Renal cortical epithelial cell (primary cell): ENCODE results near the gene SIRT2. TPM values are rescaled to one million over a fixed set of nuclear protein-coding genes. Genes with fewer than 3 reads are reported as not detected.

Source experiments
- DNase-seq: peaks from one replicate; pipeline ENCODE4 v3.0.0-alpha.2; 2011; ENCODE audit warnings: low read depth
- total RNA-seq: library from RNA; depleted of rRNA; stranded (reverse); fragments of >200 nt; gene quantifications from 2 replicates; pipeline ENCODE4 v1.2.3, GENCODE V29; 2014

The SIRT2 gene
- total RNA-seq, 1 donor from 2014 or later: 38.6 TPM

DNA sequence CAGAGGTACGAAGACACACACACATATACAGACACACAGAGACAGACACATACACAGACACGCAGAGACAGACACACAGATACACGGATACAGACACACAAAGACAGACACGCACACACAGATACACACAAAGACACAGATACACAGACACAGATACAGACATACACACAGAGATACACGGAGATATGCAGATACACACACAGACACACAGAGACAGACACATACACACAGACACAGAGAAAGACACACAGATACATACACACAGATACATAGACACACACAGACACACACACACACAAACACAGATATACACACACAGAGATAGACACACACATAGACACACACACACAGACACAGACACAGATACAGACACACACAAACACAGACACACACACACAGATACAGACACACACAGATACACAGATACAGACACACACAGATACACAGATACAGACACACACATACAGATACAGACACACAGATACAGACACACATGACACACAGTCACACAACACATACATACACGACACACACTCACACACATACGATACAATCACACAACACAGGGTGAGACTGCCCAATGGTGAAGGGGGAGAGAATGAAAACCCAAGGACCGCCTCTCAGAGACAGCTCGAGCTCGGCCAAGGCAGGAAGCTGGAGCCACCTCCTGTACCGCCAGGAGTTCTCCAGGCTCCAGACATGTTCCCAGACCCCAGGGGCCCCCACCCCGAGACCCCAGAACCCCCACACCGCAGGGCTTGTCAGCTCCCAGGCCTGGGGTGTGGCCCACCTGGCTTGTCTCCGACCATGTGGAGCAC is 21.4 kb upstream of the SIRT2 start:
- DNase-seq: no peak

DNA sequence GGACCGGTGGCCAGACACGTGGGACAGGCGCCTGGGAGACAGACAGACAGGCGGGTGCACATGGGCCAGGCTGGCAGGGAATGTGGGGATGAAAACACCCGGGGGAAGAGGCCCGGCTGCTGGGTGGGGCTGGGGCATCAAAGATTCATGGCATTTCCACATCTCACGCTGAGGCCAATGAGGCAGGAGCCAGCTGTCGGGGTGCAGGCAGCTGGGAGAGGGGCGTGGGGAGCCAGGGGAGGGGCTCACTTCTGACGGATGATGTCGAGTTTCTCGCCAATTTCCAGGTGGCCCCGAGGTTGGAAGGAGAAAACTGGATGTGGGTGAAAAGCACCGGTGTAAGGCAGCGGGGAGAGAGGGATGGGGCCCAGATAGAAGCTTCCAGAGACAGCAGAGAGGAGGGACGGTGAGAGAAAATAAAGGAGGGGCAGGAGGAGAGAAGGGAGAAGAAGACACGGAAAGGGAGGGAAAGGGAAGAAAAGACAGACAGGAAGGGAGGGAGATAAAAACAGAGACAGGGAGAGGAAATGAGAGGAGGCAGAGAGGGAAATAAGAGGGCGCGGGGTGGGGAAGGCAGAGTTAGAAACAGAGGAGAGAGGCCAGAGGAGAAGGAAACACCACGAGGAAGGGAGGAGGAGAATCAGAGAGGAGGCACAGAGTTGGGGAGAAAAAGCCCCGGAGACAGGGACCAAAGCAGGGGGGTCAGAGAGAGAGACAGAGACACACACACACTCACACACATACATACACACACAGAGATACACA is 20.6 kb upstream of the SIRT2 start:
- DNase-seq: no peak

DNA sequence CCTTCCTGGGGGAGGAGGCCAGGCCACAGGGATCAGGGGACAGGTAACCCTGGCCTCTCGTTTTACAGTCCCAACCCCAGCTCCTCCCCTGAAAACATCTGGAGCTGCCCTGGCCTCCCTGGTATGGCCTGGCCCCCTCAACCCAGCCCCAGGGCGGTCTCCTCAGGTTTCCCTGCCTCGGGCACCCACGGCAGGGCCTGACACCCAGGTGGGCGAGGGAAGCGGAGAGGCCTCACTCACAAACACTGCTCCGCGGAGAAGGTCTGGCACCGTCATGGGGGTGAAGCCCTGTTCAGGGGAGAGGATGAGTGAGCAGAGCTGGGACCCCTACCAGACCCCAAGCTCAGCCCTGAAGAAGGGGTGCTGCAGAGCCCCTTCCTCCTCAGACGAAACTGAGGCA is 19.1 kb upstream of the SIRT2 start:
- no peak for DNase-seq

DNA sequence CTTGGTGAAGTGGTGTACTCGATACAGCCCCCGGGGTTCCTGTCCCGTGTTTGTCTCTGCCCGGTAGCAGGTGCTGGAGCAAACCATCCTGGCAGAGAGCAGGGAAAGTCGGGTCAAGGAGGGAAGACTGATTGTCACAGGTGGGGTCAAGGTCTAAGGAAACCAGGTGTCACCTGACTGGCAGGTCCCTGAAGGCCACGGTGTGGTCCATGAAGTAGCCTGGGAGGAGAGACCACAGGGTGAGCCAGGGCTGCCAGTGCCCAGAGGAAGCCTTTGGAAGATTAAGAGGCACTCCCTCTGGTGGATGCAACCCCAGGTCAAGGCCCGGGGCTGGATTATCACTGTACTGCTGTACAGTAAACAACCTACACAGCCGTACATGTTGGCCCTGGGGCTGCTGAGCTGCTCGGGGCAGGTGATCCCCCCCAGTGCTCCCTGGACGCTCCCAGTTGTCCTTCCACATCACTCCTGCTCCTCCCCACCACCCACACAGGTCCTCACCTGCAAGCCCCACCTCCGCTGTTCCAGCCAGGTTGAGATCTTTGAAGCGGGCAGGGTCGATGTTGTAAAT is 18.6 kb upstream of the SIRT2 start:
- no peak for DNase-seq

DNA sequence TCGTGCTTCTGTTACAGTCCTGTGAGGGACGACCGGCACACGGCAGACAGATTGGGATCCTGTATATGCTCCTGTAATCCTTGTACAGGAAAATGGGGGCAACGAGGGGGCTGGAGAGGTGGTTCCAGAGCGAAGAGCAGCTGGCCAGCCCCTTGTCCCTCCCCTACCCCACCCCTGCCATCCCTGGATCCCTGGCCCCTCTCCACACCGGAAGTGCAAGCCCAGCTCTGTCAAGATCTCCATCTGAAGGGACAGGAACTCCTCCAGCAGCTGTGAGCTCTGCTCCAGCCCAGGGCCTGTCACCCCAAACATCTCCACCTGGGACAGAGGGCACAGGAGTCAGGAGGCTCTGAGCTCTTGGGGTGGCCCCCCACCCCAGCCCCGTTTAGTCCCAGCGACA is 18.1 kb upstream of the SIRT2 start:
- DNase-seq: no peak

DNA sequence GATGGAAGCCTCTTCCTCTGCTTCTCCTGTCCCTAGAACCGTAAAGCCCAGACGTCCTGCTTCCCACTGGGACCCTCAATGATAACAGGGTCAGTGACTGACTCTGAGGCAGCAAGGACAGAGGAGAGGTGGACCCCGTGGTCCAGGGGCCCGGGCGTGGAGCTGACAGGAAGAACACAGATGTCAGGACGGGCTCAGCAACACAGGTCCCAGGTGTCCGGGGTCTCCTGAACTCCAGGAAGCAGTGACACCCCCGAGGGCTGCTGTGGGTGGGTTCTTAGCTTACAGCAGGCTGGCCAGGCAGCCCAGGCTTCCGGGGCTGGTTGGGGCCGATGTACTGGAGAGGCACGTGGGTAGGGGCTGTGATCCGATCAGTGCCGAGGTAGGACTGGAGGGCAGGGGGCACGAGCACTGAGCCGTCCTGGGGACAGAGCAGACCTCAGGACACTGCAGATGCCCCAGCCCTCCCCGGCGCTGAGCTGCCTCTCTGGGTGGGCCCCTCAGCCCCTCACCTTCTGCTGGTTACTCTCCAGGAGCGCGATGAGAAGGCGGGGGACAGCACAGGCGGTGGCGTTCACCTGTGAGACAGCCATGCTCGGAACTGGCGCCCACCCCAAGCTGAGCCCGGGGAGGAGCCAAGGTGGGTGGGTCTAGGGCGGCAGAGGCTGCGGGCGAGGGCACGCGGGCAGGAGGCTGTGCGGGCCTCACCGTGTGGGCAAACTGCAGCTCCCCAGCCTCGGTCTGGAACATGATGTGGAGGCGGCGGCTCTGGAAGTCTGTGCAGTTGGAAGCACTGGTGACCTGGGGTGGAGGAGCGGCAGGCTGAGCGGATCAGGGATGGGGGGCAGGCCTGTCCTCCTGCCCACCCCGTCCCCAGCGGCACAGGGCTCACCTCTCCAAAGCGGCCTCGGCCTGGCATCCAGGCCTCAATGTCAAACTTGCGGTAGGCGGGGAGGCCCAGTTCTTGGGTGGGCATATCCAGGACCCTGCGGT is 16.2 kb upstream of the SIRT2 start:
- no peak for DNase-seq

DNA sequence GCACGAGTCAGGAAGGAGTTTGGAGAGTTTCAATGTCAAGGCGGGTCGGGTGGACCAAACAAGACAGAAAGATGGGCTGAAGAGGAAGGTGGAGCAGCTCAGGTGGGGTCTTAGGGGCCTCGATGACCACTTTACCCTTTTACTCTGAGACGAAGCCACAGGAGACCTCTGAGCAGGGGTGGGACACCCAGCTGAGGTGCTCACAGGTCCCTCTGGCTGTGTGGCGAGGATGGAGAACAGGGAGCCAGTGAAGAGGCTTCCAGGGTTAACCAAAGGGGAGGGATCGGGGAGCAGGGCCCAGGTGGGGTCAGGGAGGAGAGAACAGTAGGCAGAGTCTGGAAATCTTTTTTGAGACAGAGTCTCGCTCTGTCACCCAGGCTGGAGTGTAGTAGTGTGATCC is 14.5 kb upstream of the SIRT2 start:
- DNase-seq: no peak

DNA sequence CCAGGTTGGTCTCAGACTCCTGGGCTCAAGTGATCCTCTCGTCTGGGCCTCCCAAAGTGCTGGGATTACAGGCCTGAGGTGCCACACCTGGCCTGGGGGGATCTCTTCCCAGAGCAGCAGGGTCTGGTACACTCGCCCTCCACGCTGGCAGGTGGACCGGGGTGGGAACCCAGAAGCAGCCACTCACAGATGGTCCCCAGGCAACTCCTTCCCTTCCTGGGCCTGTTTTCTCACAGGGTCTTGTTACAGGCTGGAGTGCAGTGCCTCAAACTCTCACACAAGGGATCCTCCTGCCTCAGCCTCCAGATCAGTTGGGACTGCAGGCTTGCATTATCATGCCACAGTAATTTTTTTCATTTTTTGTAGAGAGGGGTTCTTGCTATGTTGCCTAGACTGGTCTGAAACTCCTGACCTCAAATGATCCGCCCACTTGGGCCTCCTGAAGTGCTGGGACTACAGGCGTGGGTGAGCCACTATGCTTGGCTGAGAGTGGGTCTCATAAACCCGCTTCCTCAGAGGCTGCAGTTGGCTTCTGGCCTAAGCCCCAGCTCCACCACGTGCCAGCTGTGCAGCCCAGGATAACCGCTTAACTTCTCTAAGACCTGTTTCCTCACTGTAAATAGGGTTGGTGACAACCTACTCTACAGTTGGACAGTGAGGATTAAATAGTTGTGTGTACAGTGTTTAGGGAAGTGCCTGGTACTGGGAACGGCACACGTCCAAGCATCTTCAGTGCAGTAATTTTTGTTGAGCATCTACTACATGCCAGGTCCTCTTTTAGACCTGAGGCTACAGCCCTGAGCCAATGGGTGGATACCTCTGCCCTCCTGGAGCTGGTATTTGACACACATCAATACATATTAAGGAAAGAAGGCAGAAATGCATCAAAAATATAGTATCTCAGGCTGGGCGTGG is 13.4 kb upstream of the SIRT2 start:
- DNase-seq: no peak

DNA sequence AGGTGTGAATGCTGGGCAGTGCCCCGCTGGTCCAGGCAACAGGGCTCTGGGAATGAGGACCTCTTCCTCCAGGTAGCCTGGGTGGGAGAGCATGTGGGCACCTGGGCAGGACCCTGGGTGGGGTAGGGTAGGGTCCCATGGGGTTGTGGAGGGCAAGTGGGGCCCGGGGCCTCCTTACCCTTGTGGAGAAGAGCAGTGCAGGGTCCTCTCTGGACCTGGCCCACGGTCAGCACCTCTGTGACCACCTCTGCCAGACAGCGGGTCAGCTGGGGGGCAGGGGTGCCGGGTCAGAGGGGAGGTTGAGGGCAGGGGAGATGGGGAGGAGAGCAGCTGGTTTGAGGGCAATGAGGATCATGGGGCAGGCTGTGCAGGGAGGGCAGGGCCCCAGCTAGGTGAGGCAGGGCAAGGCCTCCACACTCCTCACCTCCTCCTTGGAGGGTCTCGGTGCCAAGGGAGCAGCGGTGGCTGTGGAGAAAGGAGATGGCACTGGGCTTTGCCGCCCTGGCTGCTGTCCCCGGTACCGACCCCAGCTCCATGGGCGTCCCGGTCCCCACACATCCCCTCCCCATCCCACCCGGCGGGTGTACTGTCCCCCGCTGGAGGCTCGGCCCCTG is 12.1 kb upstream of the SIRT2 start:
- DNase-seq: no peak

DNA sequence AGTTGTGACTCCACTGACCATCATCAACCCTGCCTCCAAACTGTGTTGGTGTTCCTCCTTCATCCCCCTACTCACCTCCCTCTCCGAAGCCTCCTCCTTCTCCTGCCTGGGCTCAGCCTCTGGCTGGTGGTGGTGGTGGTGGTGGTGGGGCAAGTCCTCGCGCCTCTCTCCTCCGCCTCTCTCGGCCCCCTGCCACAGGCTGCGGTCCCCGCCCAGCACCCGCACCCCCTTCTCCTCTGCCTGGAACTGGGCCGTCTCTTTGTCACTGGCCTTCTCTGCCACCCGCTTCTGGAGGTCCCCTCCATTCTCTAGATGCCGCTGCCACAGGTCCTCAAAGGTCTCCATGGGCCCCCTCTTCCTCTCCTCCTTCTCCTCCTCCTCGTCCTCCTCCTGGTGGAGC is 11.1 kb upstream of the SIRT2 start:
- DNase-seq: no peak

DNA sequence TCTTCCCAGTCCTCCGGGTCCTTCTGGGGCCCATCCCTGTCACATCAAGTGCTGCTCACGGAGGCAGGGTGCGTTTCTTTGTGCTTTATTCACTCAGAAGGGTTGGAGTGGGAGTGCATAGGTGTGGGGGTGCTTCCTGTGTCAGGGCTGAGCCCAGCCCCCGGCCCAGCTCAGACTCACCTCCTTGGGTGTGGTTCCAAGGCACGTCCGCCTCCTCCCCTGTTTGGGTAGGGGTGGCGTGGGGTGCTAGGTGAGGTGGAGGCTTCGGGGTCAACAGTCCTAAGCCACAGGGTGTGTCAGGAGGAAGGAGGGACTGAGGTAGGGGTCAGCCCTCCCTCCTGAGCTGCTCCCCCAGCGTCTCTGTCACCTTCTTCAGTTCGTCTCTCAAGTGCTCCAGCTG is 9.5 kb upstream of the SIRT2 start:
- no peak for DNase-seq

DNA sequence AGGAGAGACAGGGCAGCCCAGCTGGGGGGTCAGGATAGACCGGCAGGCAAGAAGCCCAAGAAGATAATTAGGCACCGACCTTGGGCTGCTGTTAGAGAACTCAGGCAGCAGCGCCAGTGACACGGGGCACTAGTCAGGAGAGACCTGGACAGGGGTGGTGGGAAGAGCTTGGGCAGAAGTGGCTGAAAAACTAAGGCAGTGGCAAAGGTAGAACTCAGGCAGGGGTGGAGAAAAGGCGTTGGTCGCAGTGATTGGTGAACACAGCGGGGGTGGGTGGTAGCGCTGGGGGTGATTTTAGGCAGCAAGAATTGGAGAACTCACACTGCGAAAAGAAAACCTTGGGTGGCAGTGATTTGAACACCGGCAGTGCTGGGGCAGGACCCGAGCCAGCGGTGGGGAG is 8.3 kb upstream of the SIRT2 start:
- DNase-seq: no peak

DNA sequence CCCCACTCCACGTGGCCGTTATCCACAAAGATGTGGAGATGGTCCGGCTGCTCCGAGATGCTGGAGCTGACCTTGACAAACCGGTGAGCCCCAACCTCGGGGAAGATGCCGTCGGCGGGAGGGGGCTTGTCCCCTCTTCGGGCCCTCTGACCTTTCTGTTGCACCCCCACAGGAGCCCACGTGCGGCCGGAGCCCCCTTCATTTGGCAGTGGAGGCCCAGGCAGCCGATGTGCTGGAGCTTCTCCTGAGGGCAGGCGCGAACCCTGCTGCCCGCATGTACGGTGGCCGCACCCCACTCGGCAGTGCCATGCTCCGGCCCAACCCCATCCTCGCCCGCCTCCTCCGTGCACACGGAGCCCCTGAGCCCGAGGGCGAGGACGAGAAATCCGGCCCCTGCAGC is 7.8 kb upstream of the SIRT2 start:
- DNase-seq: no peak

DNA sequence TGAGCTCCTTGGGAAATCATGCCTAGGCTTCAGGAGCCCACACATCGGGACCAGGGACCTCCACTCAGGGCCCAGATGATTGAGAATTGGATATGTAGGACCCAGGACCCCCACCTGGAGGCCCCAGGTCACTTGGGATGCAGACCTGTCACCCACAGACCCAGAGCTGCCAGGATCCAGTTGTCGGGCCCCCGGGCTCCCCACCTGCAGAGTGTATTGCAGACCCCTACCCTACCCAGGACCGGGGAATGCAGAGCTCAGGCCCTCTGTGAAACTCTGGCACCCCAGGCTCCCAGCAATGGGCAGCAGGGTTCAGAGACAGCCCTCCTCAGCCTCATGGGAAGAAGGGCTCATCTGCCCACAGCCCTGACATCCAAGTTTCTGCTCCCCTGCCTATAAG is 6.2 kb upstream of the SIRT2 start:
- no peak for DNase-seq

DNA sequence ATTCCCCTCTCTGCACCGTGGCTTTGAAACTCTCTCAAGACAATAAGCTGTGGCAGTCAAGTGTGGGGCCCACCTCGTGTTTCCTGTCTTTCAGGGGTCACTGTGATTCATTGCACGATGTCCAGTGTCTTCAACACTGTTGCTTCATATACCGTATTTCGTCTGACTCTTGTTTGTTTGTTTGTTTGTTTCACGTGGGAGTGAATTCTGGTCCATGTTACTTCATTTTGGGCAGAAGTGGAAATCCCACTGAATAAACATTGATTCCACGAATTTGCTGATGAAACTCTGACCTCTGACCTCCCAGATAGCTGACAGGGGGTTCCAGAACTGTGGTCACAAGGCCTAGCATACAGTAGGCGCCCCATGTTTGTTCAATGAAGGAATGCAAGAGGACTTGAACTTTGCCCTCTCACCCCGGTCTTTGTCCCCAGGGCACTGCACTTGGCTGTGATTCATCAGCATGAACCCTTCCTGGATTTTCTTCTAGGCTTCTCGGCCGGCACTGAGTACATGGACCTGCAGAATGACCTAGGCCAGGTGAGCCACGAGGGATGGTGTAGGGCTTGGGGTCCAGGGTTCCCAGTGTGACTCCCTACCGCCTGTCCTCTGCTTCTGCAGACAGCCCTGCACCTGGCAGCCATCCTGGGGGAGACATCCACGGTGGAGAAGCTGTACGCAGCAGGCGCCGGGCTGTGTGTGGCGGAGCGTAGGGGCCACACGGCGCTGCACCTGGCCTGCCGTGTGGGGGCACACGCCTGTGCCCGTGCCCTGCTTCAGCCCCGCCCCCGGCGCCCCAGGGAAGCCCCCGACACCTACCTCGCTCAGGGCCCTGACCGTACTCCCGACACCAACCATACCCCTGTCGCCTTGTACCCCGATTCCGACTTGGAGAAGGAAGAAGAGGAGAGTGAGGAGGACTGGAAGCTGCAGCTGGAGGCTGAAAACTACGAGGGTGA is 5.4 kb upstream of the SIRT2 start:
- DNase-seq: no peak

DNA sequence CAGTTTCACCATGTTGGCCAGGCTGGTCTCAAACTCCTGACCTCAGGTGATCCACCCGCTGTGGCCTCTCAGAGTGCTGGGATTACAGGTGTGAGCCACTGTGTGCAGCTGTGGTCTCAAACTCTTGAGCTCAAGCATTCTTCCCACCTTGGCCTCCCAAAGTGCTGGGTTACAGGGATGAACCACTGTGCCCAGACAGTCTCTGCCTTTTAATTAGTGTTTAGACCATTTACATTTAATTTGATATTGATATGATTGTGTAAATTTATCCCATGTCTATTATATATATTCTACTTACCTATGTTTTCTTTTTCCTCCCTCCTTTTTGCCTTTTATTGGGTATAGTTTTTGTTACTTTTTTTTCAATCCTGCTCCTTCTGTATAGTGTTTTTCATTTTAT is 2.3 kb upstream of the SIRT2 start:
- DNase-seq: no peak

DNA sequence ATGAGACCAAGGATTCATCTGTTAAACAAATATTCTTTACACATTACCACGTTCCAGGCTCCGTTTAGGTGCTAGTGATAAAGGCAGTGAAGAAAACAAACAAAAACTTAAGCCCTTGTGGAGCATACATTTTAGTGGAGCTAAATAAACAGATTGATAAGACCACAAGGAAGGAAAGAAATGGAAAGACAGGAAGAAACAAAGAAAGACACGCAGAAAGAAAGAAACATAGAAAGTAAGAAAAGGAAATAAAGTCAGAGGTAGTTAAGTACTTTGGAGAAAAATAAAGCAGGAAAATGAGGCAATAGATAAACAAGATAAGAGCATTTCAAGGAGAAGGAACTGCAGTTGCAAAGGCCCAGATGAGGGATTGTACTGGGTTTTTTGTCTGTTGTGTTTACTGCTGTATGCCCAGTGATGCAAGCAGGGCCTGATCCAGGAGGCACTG is 1.3 kb upstream of the SIRT2 start:
- no peak for DNase-seq

DNA sequence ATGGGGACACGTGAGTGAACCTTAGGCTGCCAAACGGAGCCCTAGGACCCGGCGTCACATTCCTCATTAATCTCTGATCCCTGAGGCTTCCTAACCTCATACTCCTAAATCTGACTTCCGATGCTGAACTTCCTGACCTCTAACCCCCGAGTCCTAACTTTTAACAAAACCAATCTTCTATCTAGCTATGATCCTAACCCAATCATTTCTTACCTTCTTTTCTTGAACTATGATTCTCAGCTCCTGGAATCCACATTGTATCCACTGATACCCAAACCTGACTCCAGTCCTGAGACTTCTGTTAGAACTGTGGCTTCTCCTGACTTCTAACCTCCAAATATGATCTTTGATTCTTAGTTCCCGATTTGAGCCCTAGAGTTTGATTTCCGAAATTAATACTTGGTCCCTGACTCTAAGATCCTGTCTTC is 798 bp upstream of the SIRT2 start:
- DNase-seq: peak; percentile 45
